Measurements from ENCODE around the gene PI4KA.
"Not testable (repeated sequence)": the region's sequence is repeated elsewhere in the genome, so short reads cannot be mapped to it uniquely, and the experiment has no call there.

PI4KA gene

DNA sequence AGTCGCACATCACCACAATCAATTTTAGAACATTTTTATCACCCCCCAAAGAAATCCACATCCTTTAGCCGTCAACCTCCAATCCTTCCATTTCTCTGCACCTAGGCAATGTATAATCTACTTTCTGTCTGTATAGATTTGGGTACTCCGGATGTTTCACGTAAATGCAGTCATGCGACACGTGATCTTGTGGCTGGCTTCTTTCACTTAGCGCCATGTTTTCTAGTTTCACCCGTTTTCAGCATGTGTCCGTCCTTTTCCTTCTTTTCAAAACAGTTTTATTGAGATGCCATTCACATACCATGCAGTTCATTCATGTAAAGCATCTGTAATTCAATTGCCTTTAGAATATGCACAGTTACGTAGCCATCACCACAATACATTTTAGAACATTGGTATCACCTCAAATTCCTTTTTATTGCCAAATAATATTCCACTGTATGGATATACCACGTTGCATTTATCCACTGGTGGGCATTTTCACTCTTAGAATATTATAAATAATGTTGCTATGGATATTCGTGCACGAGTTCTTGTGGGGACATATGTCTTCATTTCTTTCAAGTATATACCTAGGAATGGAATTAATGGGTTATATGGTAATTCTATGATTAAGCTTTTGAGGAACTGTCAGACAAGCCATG, 179.7 kb downstream of the PI4KA start:
- not testable (repeated sequence) for DNase-seq

GRCh38 chr22:20677684-20678242, 180.8 kb downstream of the PI4KA start:
- no peak for DNase-seq

- not testable (repeated sequence) for DNase-seq
These were observed 183.0 kb downstream of the PI4KA start for GRCh38 chr22:20675613-20676012.

GRCh38 chr22:20674998-20675397, 183.6 kb downstream of the PI4KA start:
- DNase-seq = no peak

DNA sequence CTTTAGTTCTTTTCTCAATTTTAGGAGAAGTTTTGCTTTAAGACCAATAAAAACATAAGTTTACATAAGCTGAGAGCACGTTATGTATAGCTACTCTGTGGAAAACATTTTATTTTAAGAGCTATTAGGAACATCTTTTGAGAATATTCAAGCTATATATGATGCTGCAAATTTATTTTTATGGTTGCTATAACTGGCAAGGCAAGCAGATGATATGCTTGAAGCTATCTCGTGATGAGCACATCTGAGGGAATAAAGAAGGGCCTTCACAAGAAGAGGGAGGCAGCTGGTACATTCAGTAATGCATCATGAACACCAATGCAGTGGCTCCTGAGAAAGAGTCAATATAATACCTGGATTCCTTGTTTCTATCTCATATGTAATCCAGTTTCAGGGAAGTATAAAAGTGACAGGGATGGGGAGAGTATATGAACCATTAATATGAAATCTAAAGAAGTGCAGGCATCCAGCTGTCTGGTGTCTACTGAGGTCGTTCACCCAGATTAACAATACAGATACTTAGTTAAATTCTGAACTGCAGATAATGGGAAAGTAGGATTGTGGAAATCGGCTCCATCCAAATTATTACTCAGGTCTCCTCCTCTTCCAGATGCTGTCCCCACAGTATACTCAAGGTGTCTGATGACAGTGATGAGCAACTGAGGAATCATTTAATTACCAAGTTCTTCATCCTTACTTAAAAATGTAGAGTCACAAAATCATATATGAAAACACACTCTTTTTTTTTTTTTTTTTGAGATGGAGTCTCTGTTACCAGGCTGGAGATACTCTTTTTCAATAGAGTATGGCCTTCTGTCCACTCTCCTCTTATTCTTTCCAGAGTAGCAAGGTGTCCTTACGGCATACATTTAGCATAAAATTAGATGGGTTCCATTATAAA, 185.1 kb downstream of the PI4KA start:
- DNase-seq = no peak

GRCh38 chr22:20672732-20673131, 185.9 kb downstream of the PI4KA start:
- no peak for DNase-seq

DNA sequence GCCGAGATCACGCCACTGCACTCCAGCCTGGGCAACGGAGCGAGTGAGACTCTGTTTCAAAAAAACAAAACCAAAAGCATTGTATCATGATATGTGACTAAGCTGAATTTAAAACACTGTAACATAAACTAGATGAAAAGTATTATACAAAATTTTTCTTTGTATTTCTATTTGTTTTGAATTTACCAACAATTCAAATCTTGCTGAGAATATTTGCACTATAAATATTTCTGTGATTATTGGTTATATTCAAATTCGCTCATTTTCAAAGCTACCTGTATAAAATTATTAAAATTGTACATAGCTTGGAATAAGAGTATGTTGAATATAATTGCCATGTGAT, 186.6 kb downstream of the PI4KA start:
- DNase-seq = no peak

- DNase-seq = no peak
These were observed 187.1 kb downstream of the PI4KA start for GRCh38 chr22:20671409-20672081.

GRCh38 chr22:20670457-20671261, 188.0 kb downstream of the PI4KA start:
- not testable (repeated sequence) for DNase-seq

DNA sequence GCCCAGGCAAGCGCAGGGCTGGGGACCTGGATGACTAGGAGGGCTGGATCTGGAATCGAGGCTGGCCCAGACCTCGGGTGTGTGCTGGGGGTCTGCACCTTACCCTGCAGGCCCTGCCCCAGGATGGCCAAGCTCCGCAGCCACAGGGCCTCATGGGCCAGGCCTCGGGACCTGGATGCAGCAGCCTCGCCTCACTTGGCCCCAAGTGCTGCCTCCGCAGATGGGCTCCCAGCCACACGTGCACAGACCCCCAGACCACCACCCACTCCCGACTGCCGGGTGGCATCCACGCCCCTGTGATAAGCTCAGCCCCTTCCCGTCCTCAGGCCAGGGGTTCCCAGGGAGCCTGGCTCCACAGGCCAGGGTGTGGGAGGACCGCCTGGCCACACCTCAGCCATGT, 188.7 kb downstream of the PI4KA start:
- DNase-seq = not testable (repeated sequence)

GRCh38 chr22:20669471-20669870, 189.1 kb downstream of the PI4KA start:
- DNase-seq = not testable (repeated sequence)

GRCh38 chr22:20668769-20669168, 189.8 kb downstream of the PI4KA start:
- DNase-seq = not testable (repeated sequence)

DNA sequence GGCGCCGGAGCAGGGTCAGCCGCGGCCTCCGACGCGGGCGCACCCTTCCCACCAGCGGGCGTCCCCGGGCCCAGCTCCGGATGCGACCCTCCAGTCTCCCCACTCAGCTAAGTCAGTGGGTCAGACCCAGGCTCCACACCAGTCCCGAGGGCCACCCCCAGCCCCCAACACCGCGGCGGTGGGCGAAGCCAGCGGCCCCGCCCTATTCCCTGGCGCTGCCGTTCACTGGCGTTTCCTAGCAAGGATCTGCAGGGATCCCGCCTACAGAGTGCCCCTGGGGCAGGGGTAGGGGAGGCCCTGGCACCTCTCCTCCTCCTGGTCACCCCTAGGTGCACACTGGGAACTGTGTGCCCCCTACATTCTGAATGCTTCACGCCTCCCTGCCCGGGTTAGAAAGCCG, 190.4 kb downstream of the PI4KA start:
- not testable (repeated sequence) for DNase-seq

- DNase-seq = not testable (repeated sequence)
These were observed 191.1 kb downstream of the PI4KA start for GRCh38 chr22:20667548-20667947.

DNA sequence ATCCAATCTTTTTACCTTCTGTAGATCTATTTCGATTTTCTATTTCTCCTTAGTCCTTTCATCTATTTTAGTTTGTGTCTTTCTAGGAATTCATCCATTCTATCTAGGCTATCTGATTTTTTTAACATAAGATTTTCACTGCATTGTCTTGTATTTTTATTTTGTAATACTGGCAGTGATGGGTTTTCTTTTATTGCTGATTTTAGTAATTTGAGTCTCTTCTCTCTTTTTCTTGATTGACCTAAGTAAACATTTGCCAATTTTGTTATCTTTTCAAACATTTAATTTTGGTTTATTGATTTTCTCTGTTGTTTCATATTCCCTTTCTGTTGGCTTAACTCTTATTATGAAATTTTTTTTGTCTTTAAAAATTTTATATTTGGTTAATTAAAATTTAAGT, 192.1 kb downstream of the PI4KA start:
- no peak for DNase-seq

DNA sequence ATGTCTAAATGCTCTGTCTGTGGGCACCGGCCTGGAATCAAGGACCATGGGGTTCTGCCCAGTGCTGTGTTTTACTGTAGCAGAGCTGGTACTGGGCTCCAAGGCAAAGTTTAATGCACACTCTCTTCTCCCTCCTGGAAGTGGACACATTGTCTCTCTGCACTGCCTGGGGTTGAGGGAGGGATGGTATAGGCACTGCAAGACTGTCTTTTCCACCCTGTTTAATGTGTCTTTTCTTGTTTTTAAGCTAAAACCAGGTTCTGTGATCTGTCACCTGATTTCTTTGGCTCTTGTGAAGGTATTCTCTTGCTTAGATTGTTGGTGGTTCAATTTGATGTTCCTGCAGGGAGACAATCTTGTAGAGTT, 194.0 kb downstream of the PI4KA start:
- DNase-seq = no peak

GRCh38 chr22:20663941-20664593, 194.5 kb downstream of the PI4KA start:
- DNase-seq = no peak

DNA sequence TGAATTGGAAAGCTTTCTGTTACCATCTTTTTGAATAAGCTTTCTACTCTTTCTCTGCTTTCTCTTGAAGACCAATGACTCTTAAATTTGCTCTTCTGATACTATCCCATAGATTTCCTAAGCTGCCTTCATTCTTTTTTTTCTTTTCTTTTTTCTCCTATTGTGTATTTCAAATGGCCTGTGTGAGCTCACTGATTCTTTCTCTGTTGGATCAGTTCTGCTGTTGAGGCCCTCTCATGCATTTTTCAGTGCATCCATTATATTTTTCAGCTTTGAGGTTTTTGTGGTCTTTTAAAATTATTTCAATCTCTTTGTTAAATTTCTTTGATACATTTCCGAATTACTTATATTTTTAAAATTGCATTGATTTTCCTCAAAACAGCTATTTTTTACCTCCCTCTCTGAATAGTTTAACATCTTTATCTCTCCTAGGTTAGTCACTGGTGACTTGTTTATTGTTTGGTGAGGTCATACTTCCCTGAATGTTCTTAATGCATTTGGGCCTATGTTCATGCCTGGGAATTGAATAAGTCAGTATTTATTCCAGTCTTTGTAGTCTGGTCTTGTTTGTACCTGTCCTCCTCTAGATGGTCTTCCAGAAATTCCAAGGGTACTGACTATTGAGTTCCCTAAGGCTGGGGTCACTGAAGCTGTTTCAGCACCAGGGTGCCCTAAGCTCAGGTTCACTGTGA, 195.3 kb downstream of the PI4KA start:
- DNase-seq = no peak

DNA sequence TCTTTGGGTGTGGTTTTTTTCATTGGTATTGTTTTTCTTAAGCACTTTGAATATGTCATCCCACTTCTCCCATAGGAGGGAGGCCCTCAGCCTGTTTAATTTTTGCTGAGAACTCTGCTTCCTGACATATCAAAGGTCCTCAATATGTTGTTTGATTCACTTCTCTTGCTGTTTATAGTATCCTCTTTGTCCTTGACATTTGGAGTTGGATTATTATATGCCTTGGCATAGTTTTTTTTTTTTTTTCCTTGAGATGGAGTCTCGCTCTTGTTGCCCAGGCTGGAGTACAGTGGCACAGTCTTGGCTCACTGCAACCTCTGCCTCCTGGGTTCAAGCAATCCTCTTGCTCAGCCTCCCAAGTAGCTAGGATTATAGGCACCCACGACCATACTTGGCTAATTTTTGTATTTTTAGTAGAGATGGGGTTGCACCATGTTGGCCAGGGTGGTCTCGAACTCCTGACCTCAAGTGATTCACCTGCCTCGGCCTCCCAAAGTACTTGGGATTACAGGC, 196.0 kb downstream of the PI4KA start:
- DNase-seq = not testable (repeated sequence)

- DNase-seq = no peak
These were observed 197.1 kb downstream of the PI4KA start for GRCh38 chr22:20661473-20661872.

DNA sequence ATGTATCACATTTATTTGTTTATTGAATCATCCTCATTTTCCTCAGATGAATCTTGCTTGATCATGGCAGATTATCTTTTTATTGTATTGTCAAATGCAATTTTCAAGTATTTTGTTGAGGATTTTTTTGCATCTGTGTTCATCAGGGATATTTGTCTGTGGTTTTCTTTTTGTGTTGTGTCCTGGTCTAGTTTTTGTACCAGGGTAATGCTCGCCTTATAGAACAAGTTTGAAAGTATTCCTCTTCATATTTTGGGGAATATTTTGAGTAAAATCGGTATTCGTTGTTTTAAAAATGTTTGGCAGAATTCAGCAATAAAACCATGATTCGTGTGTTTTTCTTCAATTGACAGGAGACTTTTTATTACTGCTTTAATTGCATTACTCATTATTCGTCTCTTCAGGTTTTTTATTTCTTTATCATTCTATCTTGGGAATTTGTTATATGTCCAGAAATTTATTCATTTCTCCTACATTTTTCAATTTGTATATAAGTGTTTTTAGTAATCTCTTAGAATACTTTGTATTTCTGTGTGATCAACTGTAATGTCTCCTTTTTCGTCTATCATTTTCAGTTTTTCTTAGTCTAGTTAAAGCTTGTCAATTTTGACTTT, 198.1 kb downstream of the PI4KA start:
- DNase-seq = no peak
